IMR-90 (cell line): ENCODE results near the gene ZNF816. TPM values are rescaled to one million over a fixed set of nuclear protein-coding genes. Genes with fewer than 3 reads are reported as not detected.

Experiments
- ATAC-seq: fragments of 200-7000 bp; cut with Tn5 transposase; 2 replicates; pipeline ENCODE4 v1.9.1; 2020; ENCODE audit warnings: low read depth, mild to moderate bottlenecking, moderate library complexity
- BruUV-seq: library from RNA; stranded (reverse); fragments of 400-500 nt; replicated peaks from 2 replicates; lab custom pipeline; 2021; lab: Mats Ljungman, UMichigan
- CTCF ChIA-PET: fragments of 300-600 bp; formaldehyde crosslinking; extraction: SDS; loops from one replicate; lab custom pipeline; 2021; ENCODE audit warnings: antibody characterized with exemption; lab: Yijun Ruan, JAX
- POLR2A ChIA-PET: fragments of 300-600 bp; sonication (Branson Sonifier 250); formaldehyde crosslinking; loops from one replicate; lab custom pipeline; 2022; ENCODE audit warnings: antibody characterized with exemption; ENCODE audit not compliant: unreplicated experiment; lab: Charles Lee
- DNase-seq: peaks from one replicate; pipeline ENCODE4 v3.0.0; 2013
- H2AFZ ChIP-seq: replicated peaks from 2 replicates; pipeline ENCODE3; 2013; ENCODE audit warnings: low read length, mild to moderate bottlenecking; ENCODE audit not compliant: poor library complexity
- H2AK5ac ChIP-seq: 2 replicates; pipeline ENCODE4 v1.6.1; 2013; ENCODE audit warnings: low read depth, low read length, inconsistent platforms
- H2AK9ac ChIP-seq: replicated peaks from 2 replicates; pipeline ENCODE3; 2013; ENCODE audit warnings: mild to moderate bottlenecking, low read depth, low read length, moderate library complexity; ENCODE audit not compliant: poor library complexity
- H2BK120ac ChIP-seq: 2 replicates; pipeline ENCODE4 v1.6.1; 2013; ENCODE audit warnings: low read depth, low read length, inconsistent platforms
- H2BK15ac ChIP-seq: 3 replicates; pipeline ENCODE4 v1.6.1; 2013; ENCODE audit warnings: low read depth, low read length, inconsistent platforms
- H2BK20ac ChIP-seq: 2 replicates; pipeline ENCODE4 v1.6.1; 2013; ENCODE audit warnings: low read depth, mild to moderate bottlenecking, inconsistent platforms, low read length, moderate library complexity
- H2BK5ac ChIP-seq: 2 replicates; pipeline ENCODE4 v1.6.1; 2013; ENCODE audit warnings: mild to moderate bottlenecking, low read depth, low read length, inconsistent platforms; ENCODE audit not compliant: poor library complexity, severe bottlenecking
- H3K14ac ChIP-seq: replicated peaks from 2 replicates; pipeline ENCODE4 v1.6.1; 2013; ENCODE audit warnings: low read depth, low read length, inconsistent platforms
- H3K18ac ChIP-seq: 2 replicates; pipeline ENCODE4 v1.6.1; 2013; ENCODE audit warnings: low read depth, low read length, control low read depth
- H3K23ac ChIP-seq: 2 replicates; pipeline ENCODE4 v1.6.1; 2013; ENCODE audit warnings: low read depth, low read length, inconsistent platforms
- H3K27ac ChIP-seq: 2 replicates; pipeline ENCODE4 v1.5.1; 2013; ENCODE audit warnings: mild to moderate bottlenecking, control low read depth, low read length; ENCODE audit not compliant: insufficient read depth
- H3K27me3 ChIP-seq: 2 replicates; pipeline ENCODE4 v1.6.1; 2013; ENCODE audit warnings: low read length; ENCODE audit not compliant: control insufficient read depth, insufficient read depth
- H3K36me3 ChIP-seq: 2 replicates; pipeline ENCODE4 v1.6.1; 2013; ENCODE audit warnings: low read length, mixed read lengths; ENCODE audit not compliant: control insufficient read depth, insufficient read depth
- H3K4ac ChIP-seq: 2 replicates; pipeline ENCODE4 v1.6.1; 2013; ENCODE audit warnings: low read depth, low read length, inconsistent platforms
- H3K4me1 ChIP-seq: 2 replicates; pipeline ENCODE4 v1.6.1; 2013; ENCODE audit warnings: low read length, mixed read lengths; ENCODE audit not compliant: control insufficient read depth, insufficient read depth
- H3K4me2 ChIP-seq: 2 replicates; pipeline ENCODE4 v1.6.1; 2013; ENCODE audit warnings: low read depth, mild to moderate bottlenecking, control low read depth, low read length, moderate library complexity
- H3K4me3 ChIP-seq: 2 replicates; pipeline ENCODE4 v1.5.1; 2013; ENCODE audit warnings: low read depth, mild to moderate bottlenecking, control low read depth, low read length, moderate library complexity; ENCODE audit not compliant: insufficient read depth
- H3K56ac ChIP-seq: 2 replicates; pipeline ENCODE4 v1.6.1; 2013; ENCODE audit warnings: low read length, inconsistent platforms; ENCODE audit not compliant: insufficient read depth; ENCODE audit errors: extremely low read depth
- H3K79me1 ChIP-seq, 2 experiments: 2 replicates each; pipeline ENCODE4 v1.6.1; 2013; ENCODE audit warnings: low read length in 2 of 2, inconsistent platforms in 1 of 2, low read depth in 1 of 2
- H3K9ac ChIP-seq: 2 replicates; pipeline ENCODE4 v1.6.1; 2013; ENCODE audit warnings: low read depth, low read length, control low read depth
- H3K9me1 ChIP-seq: 2 replicates; pipeline ENCODE4 v1.6.1; 2013; ENCODE audit warnings: low read length, inconsistent platforms; ENCODE audit not compliant: insufficient read depth
- H3K9me3 ChIP-seq: 2 replicates; pipeline ENCODE4 v1.6.1; 2013; ENCODE audit warnings: low read length; ENCODE audit not compliant: control insufficient read depth, insufficient read depth
- H4K20me1 ChIP-seq: 2 replicates; pipeline ENCODE4 v1.6.1; 2013; ENCODE audit warnings: low read length, inconsistent platforms; ENCODE audit not compliant: insufficient read depth
- H4K5ac ChIP-seq: 2 replicates; pipeline ENCODE4 v1.6.1; 2013; ENCODE audit warnings: mild to moderate bottlenecking, low read depth, low read length, control low read depth
- H4K8ac ChIP-seq, 2 experiments: 2 replicates each; pipeline ENCODE4 v1.6.1; 2013; ENCODE audit warnings: low read depth in 2 of 2, low read length in 2 of 2, control low read depth in 1 of 2, inconsistent platforms in 1 of 2
- H4K91ac ChIP-seq: 2 replicates; pipeline ENCODE4 v1.6.1; 2013; ENCODE audit warnings: low read depth, low read length, inconsistent platforms; ENCODE audit not compliant: insufficient read depth
- BHLHE40 ChIP-seq: fragments of 150-350 bp; IDR thresholded peaks from 2 replicates; pipeline ENCODE4 v1.6.1; 2016; ENCODE audit warnings: mild to moderate bottlenecking, low read depth, low read length
- CEBPB ChIP-seq: IDR thresholded peaks from 2 replicates; pipeline ENCODE4 v1.6.1; 2012; ENCODE audit warnings: low read depth, low read length, improper control_type of control experiment
- CHD1 ChIP-seq: IDR thresholded peaks from 2 replicates; pipeline ENCODE4 v1.6.1; 2012; ENCODE audit warnings: low read depth, low read length, improper control_type of control experiment
- CTCF ChIP-seq: conservative IDR thresholded peaks from 2 replicates; pipeline ENCODE4 v1.5.1; 2012; ENCODE audit warnings: mild to moderate bottlenecking, low read depth, low read length, improper control_type of control experiment
- ELK1 ChIP-seq: fragments of 150-350 bp; IDR thresholded peaks from 2 replicates; pipeline ENCODE4 v1.6.1; 2016; ENCODE audit warnings: low read depth, mild to moderate bottlenecking, low read length, moderate library complexity, borderline replicate concordance
- FOS ChIP-seq: fragments of 150-350 bp; IDR thresholded peaks from 2 replicates; pipeline ENCODE4 v1.6.1; 2016; ENCODE audit warnings: low read depth, low read length
- MAFK ChIP-seq: IDR thresholded peaks from 2 replicates; pipeline ENCODE4 v1.6.1; 2012; ENCODE audit warnings: low read depth, low read length, improper control_type of control experiment
- MAZ ChIP-seq: IDR thresholded peaks from 2 replicates; pipeline ENCODE4 v1.6.1; 2012; ENCODE audit warnings: low read depth, mild to moderate bottlenecking, low read length, improper control_type of control experiment, moderate library complexity, borderline replicate concordance
- MXI1 ChIP-seq: IDR thresholded peaks from 2 replicates; pipeline ENCODE4 v1.6.1; 2012; ENCODE audit warnings: low read depth, mild to moderate bottlenecking, low read length, moderate library complexity, borderline replicate concordance
- NFE2L2 ChIP-seq: fragments of 150-350 bp; IDR thresholded peaks from 2 replicates; pipeline ENCODE4 v1.6.1; 2016; ENCODE audit warnings: low read depth, mild to moderate bottlenecking, low read length
- POLR2A ChIP-seq: IDR thresholded peaks from 2 replicates; pipeline ENCODE4 v1.6.1; 2012; ENCODE audit warnings: mild to moderate bottlenecking, low read depth, low read length
- RAD21 ChIP-seq: IDR thresholded peaks from 2 replicates; pipeline ENCODE4 v1.6.1; 2012; ENCODE audit warnings: low read length, improper control_type of control experiment
- RCOR1 ChIP-seq: IDR thresholded peaks from 2 replicates; pipeline ENCODE4 v1.6.1; 2012; ENCODE audit warnings: mild to moderate bottlenecking, low read length, improper control_type of control experiment; ENCODE audit not compliant: insufficient replicate concordance
- RFX5 ChIP-seq: IDR thresholded peaks from 2 replicates; pipeline ENCODE4 v1.8.0; 2012; ENCODE audit warnings: low read depth, mild to moderate bottlenecking, low read length, moderate library complexity
- SMC3 ChIP-seq: fragments of 150-350 bp; IDR thresholded peaks from 2 replicates; pipeline ENCODE4 v1.6.1; 2016; ENCODE audit warnings: low read depth, mild to moderate bottlenecking, antibody characterized with exemption, low read length, moderate library complexity
- USF2 ChIP-seq: fragments of 150-350 bp; IDR thresholded peaks from 2 replicates; pipeline ENCODE4 v1.6.1; 2017; ENCODE audit warnings: mild to moderate bottlenecking, antibody characterized with exemption, low read length, low read depth
- WGBS, 2 experiments: methylation state at CpG; one replicate each; pipeline versions ENCODE4 v1.1.5 to v1.1.7; 2013; ENCODE audit warnings: missing lambda C conversion rate in 2 of 2; ENCODE audit not compliant: insufficient read length in 1 of 2; ENCODE audit errors: extremely low coverage in 2 of 2; 5-methylcytosine and 5-hydroxymethylcytosine counted together
- dilution Hi-C: fragments of 300-500 bp; cut with HindIII; formaldehyde crosslinking; loops from one replicate; pipeline ENCODE4 v1.14.3; 2018; ENCODE audit warnings: low sequenced_read_pairs; ENCODE audit not compliant: unreplicated experiment
- in situ Hi-C: fragments of 300-500 bp; cut with MboI; formaldehyde crosslinking; loops from 3 replicates; pipeline ENCODE4 v1.14.3; 2019; ENCODE audit warnings: low sequenced_read_pairs, inconsistent platforms, mixed read lengths
- intact Hi-C: fragments of 100-400 bp; cut with micrococcal nuclease; formaldehyde crosslinking; loops from 2 replicates; pipeline ENCODE4 v1.10.0; 2022
- polyA plus RNA-seq, 3 experiments: library from polyadenylated mRNA; depleted of rRNA; stranded (reverse); fragments of >200 nt; gene quantifications; 2 replicates each; pipeline ENCODE4 v1.2.3, GENCODE V29; 2012; ENCODE audit warnings: low replicate concordance in 1 of 3
- total RNA-seq: library from RNA; depleted of rRNA; stranded (reverse); fragments of >200 nt; gene quantifications from 2 replicates; pipeline ENCODE4 v1.2.3, GENCODE V29; 2012

Gene ZNF816
- total and polyA plus RNA-seq, 2 of the 4 experiments (the other 2 are of a cell fraction): 1.6 to 12.0 TPM

GRCh38 chr19:53007200-53007599 is 44.5 kb upstream of the ZNF816 start:
- Histone ChIP-seq H3K27ac (no peak overlapping the region), H2AFZ (no peak overlapping the region), H4K20me1 (no peaks in the 10 kb centered on the region), H3K9ac (no peak overlapping the region), H3K56ac (no peak overlapping the region), H3K18ac (no peak overlapping the region), H3K23ac (no peak overlapping the region), H2BK15ac (no peak overlapping the region), H3K9me3 (peaks cover 24% of the 10 kb centered on the region), H2AK5ac (no peak overlapping the region), H3K79me1 (no peaks in the 10 kb centered on the region), H4K8ac (no peak overlapping the region), H3K27me3 (no peaks in the 10 kb centered on the region), H3K4ac (no peak overlapping the region), H2BK20ac (no peak overlapping the region), H3K4me3 (no peak overlapping the region), H2AK9ac (no peak overlapping the region), H4K91ac (no peak overlapping the region), H3K4me1 (no peaks in the 10 kb centered on the region), H3K9me1 (no peaks in the 10 kb centered on the region), H2BK120ac (no peak overlapping the region), H3K36me3 (no peaks in the 10 kb centered on the region), H3K4me2 (no peak overlapping the region), H3K14ac (no peak overlapping the region), H4K5ac (no peak overlapping the region), H2BK5ac (no peak overlapping the region)
- ChIA-PET POLR2A (no interaction called here), CTCF (no interaction called here)
- intact Hi-C loops (no loop called here), dilution Hi-C loops (no loop called here), in situ Hi-C loops (no loop called here)
- DNase-seq: no peak
- no TSS peak for BruUV-seq
- TF ChIP-seq RCOR1 (no peak), CHD1 (no peak), POLR2A (no peak), NFE2L2 (no peak), FOS (no peak), MAZ (no peak), RAD21 (no peak), CTCF (no peak), MXI1 (no peak), BHLHE40 (no peak), ELK1 (no peak), RFX5 (no peak), CEBPB (no peak), USF2 (no peak), SMC3 (no peak), MAFK (no peak)
- 24% methylated on average over 3 of the region's 7 CpGs; no CpG with 5 or more reads in 1 of the 2 experiments for WGBS, 2 experiments
- ATAC-seq: no peak
